Measurements from ENCODE around the gene APOM. TPM values are rescaled to one million over a fixed set of nuclear protein-coding genes. Genes with fewer than 3 reads are reported as not detected.

APOM gene
- total RNA-seq, 1 donor from 2014 or later: 3.4 TPM

DNA sequence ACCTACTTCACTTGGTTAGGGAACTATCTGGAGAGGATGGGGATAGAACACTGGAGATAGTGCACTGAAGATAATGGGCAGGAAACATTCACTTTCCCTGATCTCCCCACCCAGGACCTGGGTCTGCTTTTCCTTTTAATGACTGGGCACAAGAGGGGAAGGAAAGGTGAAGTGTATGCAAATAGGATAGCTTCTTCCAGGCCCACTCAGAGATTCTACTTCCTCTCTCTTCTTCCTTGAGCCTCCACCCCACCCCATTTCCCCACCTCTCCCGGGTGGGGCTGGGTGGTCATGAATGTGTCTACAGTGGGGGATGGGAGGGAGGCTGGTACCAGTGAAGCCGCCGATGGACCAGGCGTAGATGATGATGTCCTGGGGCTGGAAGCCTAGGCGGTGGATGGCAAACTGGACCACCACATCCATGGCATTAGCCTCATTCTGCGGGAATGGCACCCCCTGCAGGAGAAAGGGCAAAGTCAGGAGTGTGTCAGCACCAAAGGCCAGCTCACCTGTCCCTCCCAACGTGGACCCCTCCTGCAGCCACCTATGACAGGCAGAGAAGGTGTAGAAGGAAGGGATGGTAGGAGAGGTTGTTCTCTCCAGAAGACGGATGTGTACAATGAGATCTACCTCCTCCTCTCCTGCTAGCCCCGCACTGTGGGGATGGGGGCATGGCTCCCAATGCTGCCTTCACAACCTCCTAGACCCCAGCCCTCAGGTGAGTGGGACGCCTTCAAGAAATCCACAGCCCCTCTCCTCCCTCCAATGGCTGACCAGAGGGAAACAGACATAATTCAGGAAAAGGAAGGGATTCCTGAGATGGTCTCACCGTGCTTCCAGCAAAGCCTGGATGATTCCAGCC lies 33.8 kb downstream of the APOM start:
- Mint-ChIP-seq H3K27me3 (no peaks in the 10 kb centered on the region), H3K4me3 (no peak overlapping the region), H3K36me3 (ENCODE audit: low read depth) (peaks cover 47% of the 10 kb centered on the region), H3K4me1 (peaks cover 4% of the 10 kb centered on the region), H3K27ac (peak overlapping the region; percentile 48), H3K9me3 (no peaks in the 10 kb centered on the region)
- intact Hi-C loops (cut with micrococcal nuclease): no loop called here
- DNase-seq: peak; percentile 69

DNA sequence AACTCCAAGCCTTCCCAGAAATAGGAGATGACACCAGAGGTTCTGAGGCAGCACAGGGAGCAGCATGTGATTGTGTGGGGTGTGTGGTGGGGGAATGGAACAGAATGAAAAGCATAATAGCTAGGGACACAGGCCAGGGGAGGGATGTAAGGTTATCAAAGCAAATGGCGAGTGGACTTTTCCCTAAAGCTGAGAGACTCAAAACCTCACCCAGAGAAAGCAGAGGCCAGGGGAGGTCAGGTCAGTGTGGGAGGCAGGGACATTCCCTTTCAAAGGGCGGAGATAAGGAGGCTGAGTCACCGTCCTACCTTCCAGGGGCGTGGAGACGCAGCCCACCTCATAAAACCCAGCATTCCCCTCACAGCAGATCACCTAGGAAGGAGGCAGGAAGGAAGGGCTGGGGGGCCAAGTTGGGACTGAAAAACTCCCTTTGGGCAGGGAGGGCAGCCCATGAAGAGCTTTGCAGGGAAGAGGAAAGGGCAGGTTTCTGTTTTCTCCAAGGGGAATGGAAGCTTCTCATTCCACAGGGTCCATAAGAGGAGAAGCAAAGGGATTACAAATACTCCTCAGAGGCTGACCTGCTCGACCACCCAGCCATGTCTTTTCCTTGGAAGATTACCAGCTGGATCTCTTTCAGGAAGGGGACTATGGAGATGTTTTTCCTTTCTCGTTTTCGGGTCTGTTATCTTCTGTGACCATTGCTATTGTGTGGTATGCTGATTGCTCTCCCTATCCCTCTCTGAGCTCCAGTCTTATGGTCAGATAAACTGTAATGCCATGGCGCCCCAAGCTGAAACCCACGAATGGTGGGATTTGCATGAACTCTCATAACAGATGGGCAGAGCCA lies 34.8 kb downstream of the APOM start:
- H3K36me3 Mint-ChIP-seq (ENCODE audit: low read depth): peaks cover 46% of the 10 kb centered on the region
- H3K9me3 Mint-ChIP-seq: no peaks in the 10 kb centered on the region
- H3K4me1 Mint-ChIP-seq: peaks cover 4% of the 10 kb centered on the region
- no peak for DNase-seq
- intact Hi-C loops (cut with micrococcal nuclease): no loop called here
- no peaks in the 10 kb centered on the region for H3K27me3 Mint-ChIP-seq
- H3K27ac Mint-ChIP-seq: peak overlapping the region; percentile 3
- H3K4me3 Mint-ChIP-seq: no peak overlapping the region

DNA sequence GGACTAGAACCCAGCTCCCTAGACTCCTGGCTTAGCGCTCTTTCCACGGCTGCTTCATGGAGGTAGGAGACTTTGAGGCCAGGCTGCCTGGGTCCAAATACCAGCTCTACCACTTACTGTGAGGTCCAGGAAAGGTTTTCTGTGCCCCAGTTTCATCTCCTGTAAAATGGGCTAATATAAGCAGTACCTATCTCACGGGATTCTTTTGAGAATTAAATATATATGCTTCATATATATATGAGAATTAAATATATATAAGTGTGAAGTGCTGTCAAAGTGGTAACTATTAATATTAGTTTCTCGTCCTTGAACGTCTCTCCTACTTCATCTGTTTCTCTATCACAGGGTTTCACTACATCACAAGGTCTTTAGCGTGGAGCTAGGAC lies 35.4 kb downstream of the APOM start:
- H3K4me1 Mint-ChIP-seq: peaks cover 4% of the 10 kb centered on the region
- H3K36me3 Mint-ChIP-seq (ENCODE audit: low read depth): peaks cover 45% of the 10 kb centered on the region
- intact Hi-C loops (cut with micrococcal nuclease): no loop called here
- no peaks in the 10 kb centered on the region for H3K27me3 Mint-ChIP-seq
- no peak for DNase-seq
- peak overlapping the region; percentile 51 for H3K27ac Mint-ChIP-seq
- no peaks in the 10 kb centered on the region for H3K9me3 Mint-ChIP-seq
- H3K4me3 Mint-ChIP-seq: no peak overlapping the region

DNA sequence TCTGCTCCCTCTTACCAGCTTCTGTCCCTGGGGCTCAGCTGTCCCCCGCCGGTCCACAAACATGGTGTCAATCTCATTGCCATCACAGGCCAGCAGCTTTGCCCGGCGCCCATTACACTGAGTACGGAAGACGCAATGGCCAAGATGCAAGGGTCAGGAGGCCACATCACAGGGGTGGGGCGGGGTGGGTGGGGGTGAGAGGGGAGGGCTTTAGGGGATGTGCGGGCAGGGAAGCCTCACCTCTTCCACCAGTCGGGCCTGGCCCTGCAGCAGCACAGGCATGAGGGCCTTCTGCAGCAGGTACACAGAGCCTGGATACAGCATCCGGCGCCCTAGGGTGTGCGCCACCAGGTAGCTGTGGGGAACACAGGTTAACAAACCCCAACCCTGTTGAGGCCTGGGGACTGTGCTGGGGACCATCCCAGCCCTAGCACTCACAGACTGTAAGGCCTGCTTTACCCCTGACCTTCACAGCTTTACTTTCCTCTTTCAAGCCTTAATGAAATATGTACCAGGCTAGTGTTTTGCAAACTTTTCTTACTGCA lies 35.9 kb downstream of the APOM start:
- DNase-seq: no peak
- no peaks in the 10 kb centered on the region for H3K9me3 Mint-ChIP-seq
- intact Hi-C loops (cut with micrococcal nuclease): no loop called here
- no peaks in the 10 kb centered on the region for H3K27me3 Mint-ChIP-seq
- H3K27ac Mint-ChIP-seq: no peak overlapping the region
- H3K4me1 Mint-ChIP-seq: peaks cover 4% of the 10 kb centered on the region
- H3K4me3 Mint-ChIP-seq: no peak overlapping the region
- H3K36me3 Mint-ChIP-seq (ENCODE audit: low read depth): peaks cover 45% of the 10 kb centered on the region

DNA sequence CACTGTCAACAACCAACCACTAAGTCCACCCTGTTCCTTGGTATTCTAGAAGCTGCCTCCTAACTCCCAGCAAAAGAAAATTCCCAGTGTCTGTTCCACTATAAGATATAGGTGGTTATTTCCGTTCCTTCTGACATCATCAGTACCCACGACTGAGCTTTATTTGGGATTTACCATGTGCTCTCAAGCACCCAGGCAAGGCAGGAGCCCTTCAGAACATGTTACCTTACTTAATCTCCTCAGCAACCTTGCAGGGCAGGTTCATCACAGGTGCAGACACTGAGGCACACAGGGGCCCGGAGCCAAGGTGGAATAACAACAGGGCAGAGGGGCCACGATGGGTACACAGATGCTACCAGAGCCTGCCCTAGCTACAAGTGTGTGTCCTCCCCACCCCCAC lies 36.7 kb downstream of the APOM start:
- H3K36me3 Mint-ChIP-seq (ENCODE audit: low read depth): peaks cover 47% of the 10 kb centered on the region
- H3K4me1 Mint-ChIP-seq: peaks cover 6% of the 10 kb centered on the region
- intact Hi-C loops (cut with micrococcal nuclease): no loop called here
- no peak for DNase-seq
- H3K27me3 Mint-ChIP-seq: no peaks in the 10 kb centered on the region
- H3K27ac Mint-ChIP-seq: no peak overlapping the region
- no peaks in the 10 kb centered on the region for H3K9me3 Mint-ChIP-seq
- H3K4me3 Mint-ChIP-seq: no peak overlapping the region

DNA sequence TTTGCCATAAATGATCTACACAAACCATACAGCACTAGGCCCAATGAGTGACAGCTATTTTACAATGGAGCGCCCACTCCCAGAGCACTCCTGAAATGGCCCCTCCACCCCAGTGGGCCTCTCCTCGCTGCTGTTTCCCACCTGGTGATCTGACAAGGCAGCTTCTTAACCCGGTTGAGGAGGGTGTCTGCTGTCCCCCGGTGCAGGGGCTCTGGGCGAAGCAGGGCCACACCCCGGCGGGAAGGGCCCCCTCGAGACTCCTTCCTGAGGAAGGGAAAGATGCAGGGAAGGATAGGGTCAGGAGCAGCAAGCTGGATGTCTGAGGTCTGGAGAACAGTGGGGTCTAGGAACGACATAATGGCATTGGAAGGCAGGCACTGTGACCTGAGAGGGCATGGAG lies 37.2 kb downstream of the APOM start:
- H3K27ac Mint-ChIP-seq: no peak overlapping the region
- no peaks in the 10 kb centered on the region for H3K9me3 Mint-ChIP-seq
- H3K4me3 Mint-ChIP-seq: no peak overlapping the region
- H3K36me3 Mint-ChIP-seq (ENCODE audit: low read depth): peaks cover 47% of the 10 kb centered on the region
- intact Hi-C loops (cut with micrococcal nuclease): no loop called here
- no peak for DNase-seq
- H3K27me3 Mint-ChIP-seq: no peaks in the 10 kb centered on the region
- H3K4me1 Mint-ChIP-seq: peaks cover 11% of the 10 kb centered on the region

DNA sequence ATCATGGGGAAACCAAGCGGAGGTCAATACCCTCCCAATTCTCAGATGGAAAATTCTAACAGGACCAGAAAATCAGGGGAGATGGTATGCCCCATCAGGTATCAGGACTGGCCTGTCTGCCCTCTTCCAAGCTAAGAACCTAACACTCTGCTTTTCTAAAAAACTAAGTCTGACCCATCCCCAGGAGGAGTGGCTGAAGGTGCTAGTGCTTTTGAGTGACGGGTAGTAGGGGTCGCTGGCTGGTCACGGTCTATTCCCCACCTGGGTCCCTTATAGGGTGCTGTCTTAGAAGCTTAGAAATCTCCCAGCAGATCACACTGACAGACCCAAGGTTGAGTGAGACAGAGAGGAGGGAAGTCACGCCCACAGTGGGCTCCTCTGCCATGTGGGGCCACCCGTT lies 37.8 kb downstream of the APOM start:
- Mint-ChIP-seq H3K36me3 (ENCODE audit: low read depth) (peaks cover 43% of the 10 kb centered on the region), H3K4me1 (peaks cover 12% of the 10 kb centered on the region), H3K27ac (no peak overlapping the region), H3K27me3 (no peaks in the 10 kb centered on the region), H3K4me3 (no peak overlapping the region), H3K9me3 (no peaks in the 10 kb centered on the region)
- no peak for DNase-seq
- intact Hi-C loops (cut with micrococcal nuclease): no loop called here

DNA sequence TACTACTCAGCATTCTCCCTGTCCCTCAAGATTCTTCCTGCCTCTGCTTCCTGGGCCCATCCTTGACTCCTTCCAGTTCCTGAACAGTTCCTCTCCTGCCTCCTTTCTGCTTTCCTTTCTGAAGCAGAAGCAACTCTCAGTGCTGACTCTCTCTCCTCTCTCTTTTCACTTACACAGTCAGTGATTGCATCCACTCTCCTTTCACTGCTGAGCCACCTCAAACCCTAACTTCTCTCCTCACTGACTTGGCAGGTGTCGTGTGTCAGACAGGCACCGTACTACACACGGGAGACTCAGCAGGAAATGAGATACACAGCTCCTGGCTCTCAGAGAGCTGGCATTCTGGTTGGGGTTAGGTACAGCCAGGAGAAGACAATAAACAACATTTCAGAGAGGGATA lies 41.9 kb downstream of the APOM start:
- H3K4me3 Mint-ChIP-seq: no peak overlapping the region
- H3K9me3 Mint-ChIP-seq: no peaks in the 10 kb centered on the region
- H3K27me3 Mint-ChIP-seq: no peaks in the 10 kb centered on the region
- H3K27ac Mint-ChIP-seq: peak overlapping the region; percentile 66
- H3K4me1 Mint-ChIP-seq: peaks cover 24% of the 10 kb centered on the region
- peaks cover 32% of the 10 kb centered on the region for H3K36me3 Mint-ChIP-seq (ENCODE audit: low read depth)
- intact Hi-C loops (cut with micrococcal nuclease): no loop called here
- DNase-seq: no peak

DNA sequence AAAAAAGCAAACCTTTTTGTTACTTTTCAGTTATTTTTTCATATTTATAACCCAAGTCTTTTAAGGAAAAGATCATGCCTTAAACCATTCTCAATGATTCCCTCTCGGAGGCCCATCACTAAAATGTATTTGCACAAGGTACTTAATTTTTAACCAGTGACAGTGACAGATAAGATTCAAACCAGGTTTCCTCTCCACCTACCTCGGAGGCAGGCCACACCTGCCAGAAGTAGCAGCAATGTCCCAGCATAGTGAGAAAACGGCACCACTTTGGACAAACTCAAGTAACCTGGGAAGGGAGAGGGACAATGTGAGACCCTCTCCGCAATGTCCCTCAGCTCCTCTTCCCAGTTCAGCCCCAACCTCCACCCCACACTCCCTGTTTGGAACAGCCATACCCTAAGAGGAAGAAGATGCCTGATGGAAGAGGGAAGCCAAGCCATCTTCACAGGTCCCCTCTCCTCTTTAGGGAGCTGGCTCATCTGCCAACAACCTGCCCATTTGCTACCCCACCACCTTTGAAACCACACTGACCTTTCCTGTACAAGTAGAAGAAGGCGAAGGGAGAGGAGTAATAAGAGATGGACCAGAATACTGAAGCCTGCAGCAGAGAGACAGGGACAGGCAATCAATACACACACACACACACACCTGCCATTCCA lies 45.2 kb downstream of the APOM start:
- no peak for DNase-seq
- Mint-ChIP-seq H3K27ac (peak overlapping the region; percentile 10), H3K27me3 (no peaks in the 10 kb centered on the region), H3K4me1 (peaks cover 30% of the 10 kb centered on the region), H3K9me3 (no peaks in the 10 kb centered on the region), H3K36me3 (ENCODE audit: low read depth) (peaks cover 23% of the 10 kb centered on the region), H3K4me3 (peak overlapping the region; percentile 98)
- intact Hi-C loops (cut with micrococcal nuclease): no loop called here

DNA sequence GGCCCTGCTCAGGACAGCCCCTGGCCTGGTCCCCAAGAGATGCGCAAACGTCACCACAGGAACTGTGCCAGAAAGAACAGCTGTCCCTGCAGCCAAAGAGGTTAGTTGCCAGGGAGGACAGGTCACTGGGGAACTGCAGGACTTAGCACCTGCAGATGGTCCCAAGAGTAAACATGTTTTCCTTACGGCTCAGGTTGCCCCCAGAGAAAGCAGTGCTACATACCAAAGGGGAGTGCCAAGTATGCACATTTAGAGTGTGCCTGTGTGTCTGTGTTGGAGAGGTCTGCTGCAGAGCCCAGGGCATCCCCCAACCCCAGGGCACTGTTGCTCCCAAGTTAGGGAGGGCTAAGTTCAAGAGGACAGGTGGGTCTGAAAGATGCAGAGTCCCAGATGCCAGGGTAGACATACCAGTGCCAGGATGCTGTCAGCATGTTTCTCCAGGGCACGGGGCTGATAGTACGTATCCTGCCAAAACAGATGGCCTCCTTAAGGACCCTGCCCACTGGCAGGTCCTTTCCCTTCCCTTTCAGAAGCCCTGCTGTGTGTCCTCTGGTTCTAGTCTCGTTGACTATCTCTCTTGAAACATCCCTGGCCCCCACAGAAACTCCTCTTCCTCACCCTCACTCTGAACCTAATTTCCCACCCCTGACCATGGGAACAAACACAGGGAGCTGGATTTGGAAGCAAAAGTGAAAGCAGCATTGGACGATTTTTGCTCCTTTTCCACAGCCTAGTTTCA lies 46.1 kb downstream of the APOM start:
- intact Hi-C loops (cut with micrococcal nuclease): loop anchor here (2.0 kb wide), 2 partner anchors 21 to 25 kb away; partner anchors contain the start of gene LY6G5C
- Mint-ChIP-seq H3K4me3 (peak overlapping the region; percentile 98), H3K36me3 (ENCODE audit: low read depth) (peaks cover 17% of the 10 kb centered on the region), H3K4me1 (peaks cover 30% of the 10 kb centered on the region), H3K9me3 (no peaks in the 10 kb centered on the region), H3K27ac (peak overlapping the region; percentile 99), H3K27me3 (no peaks in the 10 kb centered on the region)
- DNase-seq: no peak

DNA sequence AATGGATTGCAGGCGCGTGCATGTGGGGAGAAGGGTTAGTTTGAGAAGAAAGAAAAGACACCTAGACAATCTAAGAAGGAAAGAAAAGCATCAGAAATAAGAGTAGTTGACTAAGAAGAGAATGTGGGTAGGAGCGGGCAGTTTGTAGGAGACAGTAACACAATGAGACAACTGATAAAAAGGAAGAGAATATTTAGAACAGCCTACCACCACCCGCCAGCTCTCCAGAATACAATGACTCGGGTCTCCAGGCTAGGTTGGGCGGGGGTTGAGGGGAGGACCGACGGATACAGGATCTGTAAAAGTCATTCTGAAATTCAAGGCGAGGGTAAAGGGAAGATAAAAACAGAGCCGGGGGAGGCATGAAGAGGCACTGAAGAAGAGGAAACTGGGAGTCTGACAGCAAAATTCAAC lies 46.7 kb downstream of the APOM start:
- DNase-seq: no peak
- Mint-ChIP-seq H3K27me3 (no peaks in the 10 kb centered on the region), H3K36me3 (ENCODE audit: low read depth) (peaks cover 14% of the 10 kb centered on the region), H3K4me1 (peaks cover 28% of the 10 kb centered on the region), H3K4me3 (peak overlapping the region; percentile 98), H3K27ac (peak overlapping the region; percentile 99), H3K9me3 (no peaks in the 10 kb centered on the region)
- intact Hi-C loops (cut with micrococcal nuclease): loop anchor here (2.0 kb wide), 2 partner anchors 22 to 24 kb away; partner anchors contain the start of gene LY6G5C

DNA sequence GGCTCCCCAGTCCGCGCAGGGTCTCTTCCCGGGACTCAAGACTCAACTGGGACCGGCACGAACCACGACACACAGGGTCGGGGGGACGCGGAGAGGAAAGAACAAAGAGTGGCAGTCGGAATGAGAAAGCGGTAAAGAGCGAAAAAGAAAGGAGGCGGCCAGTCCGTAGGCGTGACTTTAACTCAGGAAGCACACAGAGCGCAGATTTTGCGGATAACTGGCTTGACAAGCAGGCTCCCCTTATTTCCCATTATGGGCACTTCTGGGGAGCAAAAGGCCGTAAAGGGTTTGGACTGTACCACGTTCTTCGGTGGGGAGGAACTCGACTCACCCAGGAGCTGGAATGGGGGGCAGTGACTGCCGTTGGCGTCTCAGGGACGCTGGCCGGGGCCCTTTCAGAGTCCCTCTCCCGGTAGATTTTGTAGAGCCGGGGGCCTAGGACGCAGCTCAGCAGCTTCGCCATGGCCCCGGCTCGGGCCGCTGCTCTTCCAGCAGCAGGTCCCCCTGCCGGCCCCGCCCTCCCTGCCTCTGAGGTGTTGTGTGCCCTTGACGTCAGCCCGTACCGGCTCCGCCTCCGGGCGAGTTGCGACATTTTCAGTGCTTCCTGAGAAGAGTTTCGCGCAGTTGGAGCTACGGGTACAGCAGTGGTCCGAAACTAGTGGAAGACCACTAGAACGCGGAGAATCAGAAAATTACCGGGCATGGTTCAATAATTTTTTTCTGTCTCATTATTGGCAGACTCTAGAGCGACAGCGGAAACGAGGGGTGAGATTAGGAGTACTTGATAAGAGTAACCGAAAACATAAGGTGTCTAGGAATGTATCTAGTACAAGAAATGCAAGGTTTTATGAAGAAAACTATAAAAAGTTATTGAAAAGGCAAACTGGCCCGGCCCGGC lies 47.4 kb downstream of the APOM start, which contains the start of gene ABHD16A:
TSS of gene ABHD16A (minus strand) at position 506 of the 898 bp plus-strand sequence. CDS start at position 463, 43 bp downstream.
- no peaks in the 10 kb centered on the region for H3K27me3 Mint-ChIP-seq
- H3K4me3 Mint-ChIP-seq: peak within 1 kb of the TSS; percentile 98
- peaks cover 10% of the 10 kb centered on the region for H3K36me3 Mint-ChIP-seq (ENCODE audit: low read depth)
- intact Hi-C loops (cut with micrococcal nuclease): loop anchor here (1.0 to 2.0 kb wide), 5 partner anchors 22 to 160 kb away; partner anchors contain the start of genes CLIC1 and LY6G5C
- peaks cover 23% of the 10 kb centered on the region for H3K4me1 Mint-ChIP-seq
- H3K9me3 Mint-ChIP-seq: no peaks in the 10 kb centered on the region
- peak within 1 kb of the TSS; percentile 99 for H3K27ac Mint-ChIP-seq
- DNase-seq: peak; percentile 99
